GM12891 (cell line): Measurements from ENCODE around the gene HRG.

Experiments used
- POLR2A ChIP-seq: IDR thresholded peaks from 2 replicates; pipeline ENCODE4 v1.6.1; 2011; ENCODE audit warnings: low read depth, low read length, control low read depth
- POLR2AphosphoS5 ChIP-seq: IDR thresholded peaks from 2 replicates; pipeline ENCODE4 v1.6.1; 2011; ENCODE audit warnings: low read depth, low read length, control low read depth
- POU2F2 ChIP-seq: IDR thresholded peaks from 2 replicates; pipeline ENCODE4 v1.6.1; 2011; ENCODE audit warnings: low read depth, mild to moderate bottlenecking, control low read depth, low read length, moderate library complexity
- TAF1 ChIP-seq: IDR thresholded peaks from 2 replicates; pipeline ENCODE4 v1.6.1; 2011; ENCODE audit warnings: low read depth, low read length, control low read depth

DNA sequence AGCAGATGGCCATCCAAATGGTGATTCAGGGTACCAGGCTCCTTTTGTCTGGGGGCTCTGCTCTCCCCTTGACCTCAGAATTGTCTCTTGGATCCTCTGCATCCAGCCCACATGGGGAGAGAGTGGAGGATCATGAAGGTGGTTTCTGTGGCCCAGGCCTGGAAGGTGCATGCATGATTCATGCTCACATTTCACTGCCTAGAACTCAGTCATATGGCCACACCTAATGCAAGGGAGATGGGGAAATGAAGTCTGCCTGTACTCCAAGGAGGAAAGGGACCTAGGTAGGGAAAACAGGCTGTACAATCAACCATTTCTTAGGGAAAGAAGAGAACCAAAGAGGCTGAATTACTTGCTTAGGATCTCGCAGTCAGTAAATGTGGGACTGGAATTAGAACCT is 15.1 kb downstream of the HRG start:
- no peak for TF ChIP-seq POLR2AphosphoS5
- TF ChIP-seq POLR2A: no peak
- no peak for TF ChIP-seq TAF1
- TF ChIP-seq POU2F2: no peak
